Neural crest cell (in vitro differentiated cells): ENCODE data around the gene PCDHGA5. TPM values are rescaled to one million over a fixed set of nuclear protein-coding genes. Genes with fewer than 3 reads are reported as not detected.

ENCODE experiments used
- DNase-seq: peaks from one replicate; pipeline ENCODE4 v3.0.0; 2021; ENCODE audit warnings: low read depth, mixed read lengths, low spot score
- H3K27ac Mint-ChIP-seq: one replicate; pipeline ENCODE4 v1.8.0; 2021; ENCODE audit warnings: mild to moderate bottlenecking, mixed read lengths; ENCODE audit not compliant: unreplicated experiment
- H3K27me3 Mint-ChIP-seq: 2 replicates; pipeline ENCODE4 v1.8.0; 2021; ENCODE audit warnings: low read depth, mild to moderate bottlenecking, mixed read lengths
- H3K36me3 Mint-ChIP-seq: 2 replicates; pipeline ENCODE4 v1.8.0; 2021; ENCODE audit warnings: low read depth, mild to moderate bottlenecking, mixed read lengths
- H3K4me1 Mint-ChIP-seq: 2 replicates; pipeline ENCODE4 v1.8.0; 2021; ENCODE audit warnings: mixed read lengths
- H3K4me3 Mint-ChIP-seq: one replicate; pipeline ENCODE4 v1.8.0; 2021; ENCODE audit warnings: mild to moderate bottlenecking, mixed read lengths
- H3K9me3 Mint-ChIP-seq: 2 replicates; pipeline ENCODE4 v1.8.0; 2021; ENCODE audit warnings: mixed read lengths
- total RNA-seq: library from RNA; stranded (reverse); gene quantifications from 2 replicates; pipeline ENCODE4 v1.2.1, GENCODE V29; 2021
- TF ChIP-seq, protein P1 (sequence below): fragments of 200-600 bp; sonication (generic); conservative IDR thresholded peaks from 2 replicates; pipeline ENCODE4 v1.5.0; 2021; ENCODE audit warnings: antibody characterized with exemption, mild to moderate bottlenecking

PCDHGA5 gene
- total RNA-seq, 1 donor from 2014 or later, result 0.51 TPM

GRCh38 chr5:141366016-141366896 lies 2.3 kb downstream of the PCDHGA5 start:
- Mint-ChIP-seq H3K9me3 (peaks cover 17% of the 10 kb centered on the region), H3K4me3 (no peak overlapping the region), H3K27me3 (no peaks in the 10 kb centered on the region), H3K36me3 (peaks cover 32% of the 10 kb centered on the region), H3K4me1 (no peaks in the 10 kb centered on the region), H3K27ac (no peak overlapping the region)
- TF ChIP-seq, protein P1, sequence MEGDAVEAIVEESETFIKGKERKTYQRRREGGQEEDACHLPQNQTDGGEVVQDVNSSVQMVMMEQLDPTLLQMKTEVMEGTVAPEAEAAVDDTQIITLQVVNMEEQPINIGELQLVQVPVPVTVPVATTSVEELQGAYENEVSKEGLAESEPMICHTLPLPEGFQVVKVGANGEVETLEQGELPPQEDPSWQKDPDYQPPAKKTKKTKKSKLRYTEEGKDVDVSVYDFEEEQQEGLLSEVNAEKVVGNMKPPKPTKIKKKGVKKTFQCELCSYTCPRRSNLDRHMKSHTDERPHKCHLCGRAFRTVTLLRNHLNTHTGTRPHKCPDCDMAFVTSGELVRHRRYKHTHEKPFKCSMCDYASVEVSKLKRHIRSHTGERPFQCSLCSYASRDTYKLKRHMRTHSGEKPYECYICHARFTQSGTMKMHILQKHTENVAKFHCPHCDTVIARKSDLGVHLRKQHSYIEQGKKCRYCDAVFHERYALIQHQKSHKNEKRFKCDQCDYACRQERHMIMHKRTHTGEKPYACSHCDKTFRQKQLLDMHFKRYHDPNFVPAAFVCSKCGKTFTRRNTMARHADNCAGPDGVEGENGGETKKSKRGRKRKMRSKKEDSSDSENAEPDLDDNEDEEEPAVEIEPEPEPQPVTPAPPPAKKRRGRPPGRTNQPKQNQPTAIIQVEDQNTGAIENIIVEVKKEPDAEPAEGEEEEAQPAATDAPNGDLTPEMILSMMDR, result no peak
- DNase-seq, result no peak

- H3K27me3 Mint-ChIP-seq, result no peaks in the 10 kb centered on the region
- H3K4me1 Mint-ChIP-seq, result no peaks in the 10 kb centered on the region
- TF ChIP-seq, protein P1, result no peak
- H3K27ac Mint-ChIP-seq, result no peak within 1 kb of the TSS
- H3K4me3 Mint-ChIP-seq, result no peak within 1 kb of the TSS
- peaks cover 26% of the 10 kb centered on the region for H3K36me3 Mint-ChIP-seq
- peaks cover 20% of the 10 kb centered on the region for H3K9me3 Mint-ChIP-seq
- no peak for DNase-seq
These were observed 6.3 kb downstream of the PCDHGA5 start, which contains the start of gene PCDHGB3 for GRCh38 chr5:141369994-141370848. PCDHGB3 (plus strand) TSS chr5:141370242; CDS start chr5:141370395, 153 bp downstream.

GRCh38 chr5:141371572-141372475 lies 7.9 kb downstream of the PCDHGA5 start:
- no peaks in the 10 kb centered on the region for H3K4me1 Mint-ChIP-seq
- TF ChIP-seq, protein P1, result no peak
- no peak overlapping the region for H3K4me3 Mint-ChIP-seq
- peaks cover 14% of the 10 kb centered on the region for H3K9me3 Mint-ChIP-seq
- no peak overlapping the region for H3K27ac Mint-ChIP-seq
- H3K36me3 Mint-ChIP-seq, result peaks cover 22% of the 10 kb centered on the region
- no peak for DNase-seq
- no peaks in the 10 kb centered on the region for H3K27me3 Mint-ChIP-seq

- no peak within 1 kb of the TSS for H3K4me3 Mint-ChIP-seq
- peaks cover 18% of the 10 kb centered on the region for H3K9me3 Mint-ChIP-seq
- no peak within 1 kb of the TSS for H3K27ac Mint-ChIP-seq
- no peaks in the 10 kb centered on the region for H3K4me1 Mint-ChIP-seq
- TF ChIP-seq, protein P1, result no peak
- DNase-seq, result no peak
- H3K36me3 Mint-ChIP-seq, result peaks cover 22% of the 10 kb centered on the region
- H3K27me3 Mint-ChIP-seq, result no peaks in the 10 kb centered on the region
These were observed 9.8 kb downstream of the PCDHGA5 start, which contains the start of gene PCDHGA6 for GRCh38 chr5:141373673-141374317. PCDHGA6 (plus strand) TSS chr5:141373891; CDS start chr5:141374084, 193 bp downstream.
